Cerebellar cortex (tissue), 1 donor: ENCODE data around the gene PCCA.

Source experiments
- DNase-seq: peaks from one replicate; pipeline ENCODE4 v3.0.0-alpha.2; 2015; ENCODE audit warnings: low spot score

PCCA gene

GRCh38 chr13:100428986-100429385, 340.1 kb downstream of the PCCA start:
- DNase-seq, result peak; percentile 36

- no peak for DNase-seq
Observed at GRCh38 chr13:100432611-100433010, 343.7 kb downstream of the PCCA start.

- DNase-seq, result no peak
Observed at GRCh38 chr13:100433475-100433874, 344.6 kb downstream of the PCCA start.

- no peak for DNase-seq
Observed at GRCh38 chr13:100434010-100434763, 345.3 kb downstream of the PCCA start.

GRCh38 chr13:100436099-100436498, 347.2 kb downstream of the PCCA start:
- no peak for DNase-seq

GRCh38 chr13:100438059-100438788, 349.3 kb downstream of the PCCA start:
- DNase-seq, result no peak

GRCh38 chr13:100439247-100439970, 350.5 kb downstream of the PCCA start:
- peak; percentile 59 for DNase-seq

- no peak for DNase-seq
Observed at GRCh38 chr13:100440751-100441425, 352.0 kb downstream of the PCCA start.

GRCh38 chr13:100442095-100442832, 353.4 kb downstream of the PCCA start:
- DNase-seq, result no peak

GRCh38 chr13:100443278-100443997, 354.5 kb downstream of the PCCA start:
- no peak for DNase-seq

- DNase-seq, result no peak
Observed at GRCh38 chr13:100443998-100444328, 355.1 kb downstream of the PCCA start.

- DNase-seq, result no peak
Observed at GRCh38 chr13:100447831-100448230, 358.9 kb downstream of the PCCA start.

GRCh38 chr13:100451923-100452322, 363.0 kb downstream of the PCCA start:
- DNase-seq, result no peak

GRCh38 chr13:100454876-100455275, 366.0 kb downstream of the PCCA start:
- DNase-seq, result no peak

GRCh38 chr13:100458673-100459072, 369.8 kb downstream of the PCCA start:
- DNase-seq, result no peak

GRCh38 chr13:100459747-100460146, 370.9 kb downstream of the PCCA start:
- DNase-seq, result no peak

GRCh38 chr13:100460266-100460665, 371.4 kb downstream of the PCCA start:
- no peak for DNase-seq

GRCh38 chr13:100460791-100461190, 371.9 kb downstream of the PCCA start:
- no peak for DNase-seq

GRCh38 chr13:100461309-100462030, 372.6 kb downstream of the PCCA start:
- DNase-seq, result no peak

- DNase-seq, result no peak
Observed at GRCh38 chr13:100464006-100464405, 375.1 kb downstream of the PCCA start.
